ENCODE measurements around the gene BARX1. TPM values are rescaled to one million over a fixed set of nuclear protein-coding genes. Genes with fewer than 3 reads are reported as not detected.

The BARX1 gene
- total and polyA plus RNA-seq, 9 of the 15 experiments (the other 6 are each of a cell fraction or from before 2014, with no cell fraction given), result 0.11 to 0.14 TPM; not detected in 7

- POLR2A ChIA-PET, result interaction anchor here (0.8 to 1.5 kb wide), 3 partner anchors 8 to 24 kb away, joined by 3 read pairs; no protein-coding TSS in a partner anchor
- TF ChIP-seq HES1 (IDR thresholded peaks at IDR 0.05; ENCODE audit: low read depth) (no peak), MAFF (IDR thresholded peaks at IDR 0.05; ENCODE audit: low read length) (no peak), NFRKB (IDR thresholded peaks at IDR 0.05; ENCODE audit: low read depth) (no peak), SP2 (IDR thresholded peaks at IDR 0.05; ENCODE audit: extremely low read depth, low read depth, low read length, poor library complexity, severe bottlenecking) (no peak), MBD1 (CRISPR knock-in tag; IDR thresholded peaks at IDR 0.05) (no peak)
- TF ChIP-seq, protein P1, sequence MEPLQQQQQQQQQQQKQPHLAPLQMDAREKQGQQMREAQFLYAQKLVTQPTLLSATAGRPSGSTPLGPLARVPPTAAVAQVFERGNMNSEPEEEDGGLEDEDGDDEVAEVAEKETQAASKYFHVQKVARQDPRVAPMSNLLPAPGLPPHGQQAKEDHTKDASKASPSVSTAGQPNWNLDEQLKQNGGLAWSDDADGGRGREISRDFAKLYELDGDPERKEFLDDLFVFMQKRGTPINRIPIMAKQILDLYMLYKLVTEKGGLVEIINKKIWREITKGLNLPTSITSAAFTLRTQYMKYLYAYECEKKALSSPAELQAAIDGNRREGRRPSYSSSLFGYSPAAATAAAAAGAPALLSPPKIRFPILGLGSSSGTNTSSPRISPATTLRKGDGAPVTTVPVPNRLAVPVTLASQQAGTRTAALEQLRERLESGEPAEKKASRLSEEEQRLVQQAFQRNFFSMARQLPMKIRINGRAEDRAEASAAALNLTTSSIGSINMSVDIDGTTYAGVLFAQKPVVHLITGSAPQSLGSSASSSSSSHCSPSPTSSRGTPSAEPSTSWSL (CRISPR knock-in tag; IDR thresholded peaks at IDR 0.05; ENCODE audit: borderline replicate concordance), result no peak
- TF ChIP-seq, protein P2, sequence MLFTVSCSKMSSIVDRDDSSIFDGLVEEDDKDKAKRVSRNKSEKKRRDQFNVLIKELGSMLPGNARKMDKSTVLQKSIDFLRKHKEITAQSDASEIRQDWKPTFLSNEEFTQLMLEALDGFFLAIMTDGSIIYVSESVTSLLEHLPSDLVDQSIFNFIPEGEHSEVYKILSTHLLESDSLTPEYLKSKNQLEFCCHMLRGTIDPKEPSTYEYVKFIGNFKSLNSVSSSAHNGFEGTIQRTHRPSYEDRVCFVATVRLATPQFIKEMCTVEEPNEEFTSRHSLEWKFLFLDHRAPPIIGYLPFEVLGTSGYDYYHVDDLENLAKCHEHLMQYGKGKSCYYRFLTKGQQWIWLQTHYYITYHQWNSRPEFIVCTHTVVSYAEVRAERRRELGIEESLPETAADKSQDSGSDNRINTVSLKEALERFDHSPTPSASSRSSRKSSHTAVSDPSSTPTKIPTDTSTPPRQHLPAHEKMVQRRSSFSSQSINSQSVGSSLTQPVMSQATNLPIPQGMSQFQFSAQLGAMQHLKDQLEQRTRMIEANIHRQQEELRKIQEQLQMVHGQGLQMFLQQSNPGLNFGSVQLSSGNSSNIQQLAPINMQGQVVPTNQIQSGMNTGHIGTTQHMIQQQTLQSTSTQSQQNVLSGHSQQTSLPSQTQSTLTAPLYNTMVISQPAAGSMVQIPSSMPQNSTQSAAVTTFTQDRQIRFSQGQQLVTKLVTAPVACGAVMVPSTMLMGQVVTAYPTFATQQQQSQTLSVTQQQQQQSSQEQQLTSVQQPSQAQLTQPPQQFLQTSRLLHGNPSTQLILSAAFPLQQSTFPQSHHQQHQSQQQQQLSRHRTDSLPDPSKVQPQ (CRISPR knock-in tag; IDR thresholded peaks at IDR 0.05; ENCODE audit: borderline replicate concordance), result no peak
- intact Hi-C loops (cut with micrococcal nuclease) (no loop called here), in situ Hi-C loops (cut with MboI) (no loop called here)
- no TSS peak for BruUV-seq (replicated peaks)
- CTCF ChIA-PET (ENCODE audit: low intra/inter-chr PET ratio), result no interaction called here
- Histone ChIP-seq H3K9me3 (replicated peaks; ENCODE audit: control insufficient read depth, insufficient read depth, low read depth, low read length) (no peaks in the 10 kb centered on the region), H4K20me1 (replicated peaks; ENCODE audit: control insufficient read depth, insufficient read depth, low read length) (peaks cover 5% of the 10 kb centered on the region; the same call in 1 of the 2 replicates), H3K79me2 (ENCODE audit: control insufficient read depth, insufficient read depth, low read length) (no peaks in the 10 kb centered on the region), H2AFZ (ENCODE audit: low read depth, low read length) (no peak overlapping the region), H3K4me2 (ENCODE audit: insufficient read depth, low read length) (no peak overlapping the region), H3K36me3 (ENCODE audit: control insufficient read depth, insufficient read depth, low read length) (no peaks in the 10 kb centered on the region), H3K9ac (ENCODE audit: insufficient read depth in 1 of 2, low read depth in 2 of 2, low read length in 2 of 2) (no peak overlapping the region), H3K9me1 (ENCODE audit: control insufficient read depth, insufficient read depth, low read length) (no peaks in the 10 kb centered on the region), H3K27me3 (ENCODE audit: control insufficient read depth in 2 of 2, insufficient read depth in 2 of 2, low read length in 2 of 2) (peaks cover 56 to 90% of the 10 kb centered on the region in 2 experiments), H3K4me3 (no peak overlapping the region), H3K27ac (ENCODE audit: extremely low read depth, low read depth, low read length) (no peak overlapping the region), H3K4me1 (replicated peaks in 1 of 2; ENCODE audit: control insufficient read depth in 2 of 2, insufficient read depth in 2 of 2, low read length in 2 of 2) (peaks cover 0 to 45% of the 10 kb centered on the region in 2 experiments; a peak in 2 of 5 replicates)
- no peak for DNase-seq (ENCODE audit: extremely low read depth in 1 of 4, low spot score in 3 of 4)
- no peak for ATAC-seq
- FAIRE-seq, result no peak
- 13% methylated on average over 24 of the region's 32 CpGs for WGBS (ENCODE audit: insufficient coverage, low coverage, missing lambda C conversion rate)
These were observed 6.0 kb downstream of the BARX1 start for GRCh38 chr9:93949073-93949693.
